Measurements from ENCODE around the gene STARD4.

Gene STARD4

GRCh38 chr5:111512375-111513130 is at the start of gene STARD4:
Gene STARD4, minus strand, starts transcription at chr5:111512535. Its CDS starts 5,102 bp downstream, at chr5:111507433.
- DNase-seq, result peak; percentile 98 to 99

- DNase-seq, result no peak
These were observed 47.3 kb upstream of the STARD4 start for GRCh38 chr5:111559680-111560079.

GRCh38 chr5:111557686-111558085 is 45.4 kb upstream of the STARD4 start:
- DNase-seq, result peak; percentile 58 to 77

GRCh38 chr5:111557111-111557510 is 44.8 kb upstream of the STARD4 start:
- peak; percentile 60 to 63 for DNase-seq

- peak; percentile 69 to 70 for DNase-seq
These were observed 44.2 kb upstream of the STARD4 start for GRCh38 chr5:111556501-111556900.

- DNase-seq, result no peak
These were observed 43.4 kb upstream of the STARD4 start for GRCh38 chr5:111555760-111556159.

GRCh38 chr5:111553868-111554267 is 41.5 kb upstream of the STARD4 start:
- peak in 1 of 2 donors; percentile 18 for DNase-seq

- DNase-seq, result no peak
These were observed 40.6 kb upstream of the STARD4 start for GRCh38 chr5:111552896-111553295.

GRCh38 chr5:111552492-111552891 is 40.2 kb upstream of the STARD4 start:
- no peak for DNase-seq

GRCh38 chr5:111551569-111552275 is 39.4 kb upstream of the STARD4 start:
- no peak for DNase-seq

GRCh38 chr5:111551161-111551560 is 38.8 kb upstream of the STARD4 start:
- DNase-seq, result no peak

GRCh38 chr5:111550282-111551020 is 38.1 kb upstream of the STARD4 start:
- peak; percentile 74 to 98 for DNase-seq

GRCh38 chr5:111548992-111549649 is 36.8 kb upstream of the STARD4 start:
- no peak for DNase-seq

GRCh38 chr5:111548348-111548950 is 36.1 kb upstream of the STARD4 start:
- no peak for DNase-seq

- no peak for DNase-seq
These were observed 32.7 kb upstream of the STARD4 start for GRCh38 chr5:111545031-111545430.

- no peak for DNase-seq
These were observed 25.0 kb upstream of the STARD4 start for GRCh38 chr5:111537141-111538024.

- no peak for DNase-seq
These were observed 23.7 kb upstream of the STARD4 start for GRCh38 chr5:111535879-111536549.

GRCh38 chr5:111532886-111533582 is 20.7 kb upstream of the STARD4 start:
- DNase-seq, result peak in 1 of 2 donors; percentile 38

- peak; percentile 90 to 97 for DNase-seq
These were observed 18.0 kb upstream of the STARD4 start for GRCh38 chr5:111530298-111530740.

GRCh38 chr5:111528056-111528455 is 15.7 kb upstream of the STARD4 start:
- DNase-seq, result peak in 1 of 2 donors; percentile 67

All from inflammatory macrophage treated with lipopolysaccharide for 1 hour (primary cell).